HG03175 (cell line): Measurements from ENCODE around the gene MRPL33.
"Not testable (repeated sequence)": the region's sequence is repeated elsewhere in the genome, so short reads cannot be mapped to it uniquely, and the experiment has no call there.

ENCODE experiments used
- ATAC-seq: cut with Tn5 transposase; IDR thresholded peaks from one replicate; pipeline ENCODE4 v1.9.1; 2021; ENCODE audit warnings: mild to moderate bottlenecking, moderate library complexity; ENCODE audit not compliant: unreplicated experiment

Gene MRPL33

DNA sequence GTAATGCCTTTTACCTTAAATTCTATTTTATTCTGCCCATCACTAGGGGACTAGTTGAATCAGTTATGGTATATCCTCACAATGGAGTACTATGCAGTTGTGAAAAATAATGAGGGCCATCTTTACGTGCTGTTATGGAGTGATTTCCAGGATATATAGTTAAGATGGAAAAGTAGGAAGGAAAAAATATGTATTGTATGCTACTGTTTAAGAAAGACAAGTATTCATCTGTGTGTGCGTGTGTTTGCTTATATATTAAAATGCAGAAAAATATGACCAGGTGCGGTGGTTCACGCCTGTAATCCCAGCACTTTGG lies 32.5 kb upstream of the MRPL33 start:
- ATAC-seq: no peak

DNA sequence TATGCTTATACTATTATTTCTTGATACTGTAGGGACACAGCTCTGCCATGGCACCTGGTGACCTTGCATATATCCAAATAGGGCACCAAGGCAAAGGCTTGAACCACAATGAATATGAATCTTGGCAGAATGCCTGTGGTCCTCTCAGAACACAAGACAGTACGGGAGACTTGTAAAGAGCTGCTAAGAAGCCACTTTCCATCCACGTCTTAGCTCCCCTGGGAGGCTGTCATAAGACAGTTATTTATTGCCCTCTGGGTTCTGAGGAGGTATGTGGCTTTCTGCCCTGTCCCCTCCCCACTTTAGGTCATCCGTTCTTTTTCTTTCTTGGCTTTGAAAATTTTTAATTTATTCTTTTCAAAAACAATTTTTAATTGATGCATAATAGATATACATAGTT lies 29.8 kb upstream of the MRPL33 start:
- ATAC-seq: no peak

DNA sequence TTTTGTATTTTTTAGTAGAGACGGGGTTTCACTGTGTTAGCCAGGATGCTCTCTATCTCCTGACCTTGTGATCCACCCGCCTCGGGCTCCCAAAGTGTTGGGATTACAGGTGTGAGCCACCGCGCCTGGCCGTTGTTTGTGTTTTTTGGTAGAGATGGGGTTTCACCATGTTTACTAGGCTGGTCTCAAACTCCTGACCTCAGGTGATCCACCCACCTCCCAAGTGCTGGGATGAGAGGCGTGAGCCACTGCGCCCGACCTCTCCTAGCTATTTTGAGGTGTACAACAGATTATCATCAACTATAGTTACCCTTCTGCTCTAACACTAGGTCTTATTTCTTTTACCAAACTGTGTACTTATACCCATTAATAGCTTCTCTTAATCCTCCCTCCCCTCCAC lies 28.9 kb upstream of the MRPL33 start:
- no peak for ATAC-seq

DNA sequence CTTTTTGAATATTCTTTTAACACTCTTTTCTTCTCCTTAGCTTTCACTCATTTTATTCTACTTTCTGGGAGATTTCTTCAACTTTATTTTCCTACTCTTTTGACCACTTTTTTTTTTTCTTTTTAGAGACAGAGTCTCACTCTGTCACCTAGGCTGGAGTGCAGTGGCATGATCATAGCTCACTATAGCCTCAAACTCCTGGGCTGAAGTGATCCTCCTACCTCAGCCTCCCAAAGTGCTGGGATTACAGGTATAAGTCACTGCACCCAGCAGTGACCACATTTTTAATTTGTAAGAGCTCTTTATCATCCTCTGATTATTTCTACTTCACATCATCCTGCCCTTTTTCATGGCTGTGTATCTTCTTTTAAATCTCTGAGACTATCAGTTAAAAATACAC lies 26.0 kb upstream of the MRPL33 start:
- not testable (repeated sequence) for ATAC-seq

DNA sequence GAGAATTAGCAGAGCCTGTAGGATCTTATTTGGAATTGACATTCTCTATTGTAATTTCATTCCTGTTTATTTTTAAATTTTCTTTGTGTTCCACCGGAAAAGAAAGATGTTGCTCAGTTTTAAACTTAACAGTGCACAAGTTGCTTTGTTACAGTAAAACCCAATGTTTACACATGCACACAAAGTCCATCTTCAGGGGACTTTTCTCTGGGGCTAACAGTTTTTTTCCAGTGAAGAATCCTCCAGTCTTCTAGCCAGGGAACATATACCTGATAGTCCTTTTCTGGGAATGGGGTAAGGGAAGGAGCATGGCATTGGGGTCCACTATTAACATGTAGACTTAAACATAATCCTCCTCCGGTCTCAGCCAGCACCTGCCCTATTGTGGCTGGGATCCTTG lies 25.2 kb upstream of the MRPL33 start:
- ATAC-seq: no peak

DNA sequence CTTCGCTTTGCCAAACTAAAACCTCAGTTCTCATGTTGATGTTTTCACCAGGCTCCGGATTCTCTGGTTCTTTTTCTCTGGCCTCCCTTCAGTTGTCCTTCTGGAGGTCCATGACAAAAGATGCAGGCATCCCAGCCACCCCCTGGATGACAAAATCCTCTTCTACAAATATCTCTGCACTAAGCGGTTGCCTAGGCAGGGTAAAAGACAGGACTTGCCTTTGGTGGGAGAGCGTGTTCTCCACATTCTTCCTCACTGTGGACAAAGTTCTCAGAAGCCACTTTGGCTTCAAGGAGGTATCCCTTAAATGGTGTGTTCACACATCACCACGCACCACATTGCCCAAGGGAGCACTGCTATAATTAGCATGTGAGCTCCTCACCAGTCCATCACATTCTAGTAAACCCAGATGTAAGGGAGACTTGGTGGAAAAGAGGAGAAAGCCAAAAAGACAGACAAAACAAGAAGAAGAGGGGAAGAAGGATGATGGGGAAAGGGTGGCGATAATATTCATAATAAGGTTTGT lies 23.6 kb upstream of the MRPL33 start:
- no peak for ATAC-seq

DNA sequence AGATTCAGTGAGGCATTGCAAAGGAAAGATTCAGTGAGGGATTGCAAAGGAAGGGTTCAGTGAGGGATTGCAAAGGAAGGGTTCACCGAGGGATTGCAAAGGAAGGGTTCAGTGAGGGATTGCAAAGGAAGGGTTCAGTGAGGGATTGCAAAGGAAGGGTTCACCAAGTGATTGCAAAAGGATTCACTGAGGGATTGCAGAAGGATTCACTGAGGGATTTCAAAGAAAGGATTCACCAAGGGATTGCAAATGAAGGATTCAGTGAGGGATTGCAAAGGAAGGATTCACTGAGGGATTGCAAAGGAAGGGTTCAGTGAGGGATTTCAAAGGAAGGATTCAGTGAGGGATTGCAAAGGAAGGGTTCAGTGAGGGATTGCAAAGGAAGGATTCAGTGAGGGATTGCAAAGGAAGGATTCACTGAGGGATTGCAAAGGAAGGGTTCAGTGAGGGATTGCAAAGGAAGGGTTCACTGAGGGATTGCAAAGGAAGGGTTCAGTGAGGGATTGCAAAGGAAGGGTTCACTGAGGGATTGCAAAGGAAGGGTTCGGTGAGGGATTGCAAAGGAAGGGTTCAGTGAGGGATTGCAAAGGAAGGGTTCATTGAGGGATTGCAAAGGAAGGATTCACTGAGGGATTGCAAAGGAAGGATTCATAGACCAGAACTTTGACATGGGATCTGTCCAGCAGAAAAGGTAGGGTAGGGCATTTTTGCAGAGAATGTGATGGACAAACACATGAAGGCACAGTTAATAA lies 22.5 kb upstream of the MRPL33 start:
- not testable (repeated sequence) for ATAC-seq

DNA sequence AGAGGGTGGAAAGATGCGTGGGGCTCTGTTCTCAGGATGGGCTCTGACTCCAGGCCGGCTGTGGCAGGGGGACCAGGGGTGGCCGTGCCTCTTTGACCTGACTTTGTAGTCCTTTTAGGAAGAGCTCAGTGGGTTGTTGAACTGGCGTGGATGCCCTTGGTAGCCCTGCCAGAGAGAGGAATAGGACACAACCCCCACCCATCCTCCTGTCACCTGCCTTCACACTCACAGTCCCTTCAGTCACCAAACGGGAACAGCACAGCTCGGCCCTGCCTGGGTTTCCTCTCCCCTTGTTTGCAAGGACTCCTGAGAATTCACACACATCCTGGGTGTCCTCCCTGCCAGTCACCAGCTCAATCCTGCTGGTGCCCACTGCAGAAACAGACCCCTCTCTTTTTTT lies 20.1 kb upstream of the MRPL33 start:
- no peak for ATAC-seq

DNA sequence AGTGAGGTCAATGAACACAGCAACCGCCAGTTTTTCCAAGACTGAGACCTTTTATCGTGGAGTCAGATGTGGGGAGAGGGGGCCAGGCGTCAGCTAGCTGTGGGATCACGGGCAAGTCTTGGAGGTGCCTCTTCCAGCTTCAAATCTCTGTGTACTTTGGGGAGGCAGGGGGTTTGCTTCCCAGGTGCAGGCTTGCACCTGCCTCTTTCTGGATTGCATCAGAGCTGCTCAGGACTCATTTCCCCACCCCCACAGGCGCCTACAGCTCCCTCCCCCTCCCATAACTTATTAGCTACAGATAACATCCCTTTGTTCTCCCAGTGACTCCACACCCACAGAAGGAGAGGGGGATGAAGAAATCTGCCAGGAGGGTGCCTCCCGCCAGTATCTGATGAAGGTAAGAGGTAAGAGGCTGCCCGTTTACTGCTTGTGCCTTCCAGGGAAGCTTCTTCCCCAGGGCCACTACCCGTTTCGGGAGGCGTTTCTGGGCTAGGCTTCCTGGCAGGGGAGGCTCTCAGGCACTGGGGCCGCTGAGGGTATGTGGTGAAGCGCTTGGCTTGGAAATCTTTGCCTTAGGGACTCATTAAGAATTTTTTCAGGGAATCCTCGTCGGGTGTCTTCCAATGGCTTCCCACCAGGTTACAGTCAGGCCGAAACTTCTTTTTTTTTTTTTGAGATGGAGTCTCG lies 18.8 kb upstream of the MRPL33 start:
- no peak for ATAC-seq

DNA sequence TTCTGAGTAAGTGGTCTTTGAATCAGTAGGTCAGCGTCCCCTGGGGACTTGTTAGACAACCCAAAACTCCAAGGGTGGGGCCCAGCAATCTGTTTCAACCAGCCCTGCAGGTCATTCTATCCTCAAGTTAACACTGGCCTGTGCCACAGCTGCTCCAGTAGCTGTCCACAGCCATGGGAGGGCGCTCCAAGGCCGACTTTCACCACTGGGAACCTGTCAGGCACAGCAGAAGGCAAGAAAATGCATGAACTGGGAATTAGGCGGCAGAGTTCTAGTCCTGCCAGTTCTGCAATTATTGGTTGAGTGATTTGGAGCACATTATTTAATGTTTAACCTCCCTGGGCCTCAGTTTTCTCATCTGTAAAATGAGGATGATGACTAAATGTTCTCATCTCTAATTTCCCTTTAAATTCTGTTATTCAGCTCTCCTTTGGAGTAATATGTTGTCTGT lies 17.4 kb upstream of the MRPL33 start:
- no peak for ATAC-seq

DNA sequence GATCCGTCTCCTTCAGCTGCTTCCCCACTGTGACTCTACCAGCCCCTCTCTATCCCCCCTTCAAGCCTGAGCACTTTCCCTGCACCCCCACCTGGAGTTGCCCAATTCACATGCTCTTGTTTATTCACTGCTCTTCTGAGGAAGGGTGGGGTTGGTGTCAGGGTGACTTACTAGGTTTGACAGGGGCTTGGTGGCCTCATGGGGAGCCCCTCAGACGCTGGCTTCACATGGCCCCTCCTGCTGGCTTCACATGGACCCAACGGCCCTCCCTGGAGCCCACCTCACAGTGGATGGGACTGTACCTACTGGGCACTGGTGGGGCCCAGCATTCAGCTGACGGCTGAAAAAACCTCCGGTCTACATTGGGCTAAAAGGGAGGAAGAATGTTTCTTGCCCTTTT lies 16.7 kb upstream of the MRPL33 start:
- no peak for ATAC-seq

DNA sequence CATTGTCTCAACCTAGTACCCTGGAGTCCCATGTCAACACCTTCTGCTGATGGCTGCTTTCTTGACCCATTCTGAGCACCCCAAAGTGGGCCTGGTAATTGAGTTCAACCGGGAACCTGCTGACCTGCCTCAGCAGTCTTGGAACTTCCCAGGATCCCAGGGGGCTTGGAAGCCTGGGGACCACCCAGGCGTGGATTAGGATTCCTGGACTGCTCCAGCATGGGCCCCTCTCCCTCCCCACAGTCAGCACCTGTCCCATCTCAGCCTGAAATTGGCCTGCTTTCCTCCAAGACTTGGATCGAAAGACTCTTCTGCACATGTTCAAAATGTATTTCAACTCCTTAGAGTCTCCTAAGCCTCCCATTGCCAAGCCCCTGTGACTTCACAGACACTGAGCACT lies 15.4 kb upstream of the MRPL33 start:
- ATAC-seq: no peak

DNA sequence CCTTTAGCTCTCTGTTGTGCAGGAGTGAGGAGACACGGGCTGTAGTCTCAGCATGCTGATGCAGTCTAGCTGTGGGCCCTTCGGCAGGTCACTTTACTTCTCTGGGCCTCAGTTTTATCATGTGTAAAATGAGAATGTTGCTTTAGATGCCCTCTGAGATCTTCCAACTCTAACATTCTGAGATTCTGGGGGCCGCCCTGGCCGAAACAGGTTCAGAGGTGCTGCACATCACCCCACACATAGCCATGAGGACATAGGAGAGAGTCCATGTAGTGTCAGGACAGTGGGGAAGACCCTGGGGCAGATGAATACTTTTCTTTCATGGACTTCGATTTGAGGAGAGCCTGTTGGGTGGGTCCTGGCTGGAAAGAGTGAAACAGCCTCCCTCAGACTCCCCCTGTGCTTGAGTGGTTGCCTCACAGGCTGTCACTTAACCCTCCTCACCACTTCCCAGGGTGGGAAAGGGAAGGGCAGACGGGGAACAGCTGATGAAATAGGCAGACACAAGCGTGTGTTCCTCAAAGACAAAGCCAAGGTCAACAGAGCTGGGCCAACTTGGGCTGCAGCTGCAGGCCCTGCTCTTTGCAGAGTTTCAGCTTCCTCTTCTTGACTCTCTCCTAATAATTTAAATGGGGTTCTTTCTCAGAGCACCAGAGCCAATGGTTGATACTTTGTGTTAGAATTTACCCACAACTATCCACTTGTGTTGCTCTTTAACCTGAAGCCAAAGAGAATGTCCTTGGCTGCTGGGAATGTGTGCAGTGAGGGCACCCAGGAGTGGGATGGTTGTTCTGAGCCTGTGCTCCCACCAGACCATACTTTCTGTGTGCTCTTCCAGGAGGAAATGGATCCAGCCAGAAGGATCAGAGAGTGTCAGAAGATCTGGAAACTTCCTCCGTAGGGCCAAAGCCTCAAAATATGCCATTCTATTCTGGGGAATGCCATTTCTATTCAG lies 14.7 kb upstream of the MRPL33 start:
- ATAC-seq: no peak

DNA sequence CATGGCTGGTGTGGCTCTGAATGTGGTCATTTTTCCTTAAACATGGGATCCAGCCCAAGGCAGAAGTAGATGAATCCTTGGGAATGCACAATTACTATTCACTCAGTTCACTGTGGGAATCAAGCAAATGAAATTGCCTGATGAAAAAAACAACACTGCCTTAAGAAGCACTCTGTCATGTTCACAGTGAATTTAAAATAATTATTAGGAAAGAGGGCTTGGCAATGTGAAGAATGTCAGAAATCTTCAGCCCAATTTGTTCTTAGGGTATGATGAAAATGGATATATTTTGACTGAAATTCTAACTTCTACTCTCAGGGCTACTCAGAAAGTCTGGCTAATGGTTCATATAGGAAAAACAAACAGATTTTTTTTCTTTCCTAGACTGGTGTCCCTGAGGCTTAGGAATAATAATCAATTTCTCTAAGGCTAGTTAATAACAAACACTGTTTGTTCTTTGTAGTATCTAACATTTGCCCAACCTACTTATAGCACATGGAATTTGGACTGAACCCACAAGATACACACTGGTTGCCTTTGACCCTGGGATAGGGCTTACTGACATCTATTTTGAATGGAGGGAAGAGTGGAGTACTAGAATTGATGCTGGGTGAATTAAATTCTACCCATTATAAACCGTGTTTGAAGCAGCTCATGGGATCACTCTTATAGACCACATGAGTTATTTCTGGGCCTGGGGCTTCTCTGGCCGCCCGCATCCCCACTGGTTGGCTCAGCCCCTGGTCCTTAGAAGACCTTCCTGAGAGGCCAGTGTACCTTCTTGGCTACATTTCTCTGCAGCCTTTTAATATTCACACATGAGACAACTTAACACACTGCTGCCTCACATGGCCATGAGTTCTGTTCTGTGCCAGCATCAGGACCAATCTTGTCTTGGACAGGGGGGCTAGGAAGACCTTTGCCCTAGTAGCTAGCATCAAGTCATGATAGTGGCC lies 8.3 kb upstream of the MRPL33 start:
- ATAC-seq: no peak

DNA sequence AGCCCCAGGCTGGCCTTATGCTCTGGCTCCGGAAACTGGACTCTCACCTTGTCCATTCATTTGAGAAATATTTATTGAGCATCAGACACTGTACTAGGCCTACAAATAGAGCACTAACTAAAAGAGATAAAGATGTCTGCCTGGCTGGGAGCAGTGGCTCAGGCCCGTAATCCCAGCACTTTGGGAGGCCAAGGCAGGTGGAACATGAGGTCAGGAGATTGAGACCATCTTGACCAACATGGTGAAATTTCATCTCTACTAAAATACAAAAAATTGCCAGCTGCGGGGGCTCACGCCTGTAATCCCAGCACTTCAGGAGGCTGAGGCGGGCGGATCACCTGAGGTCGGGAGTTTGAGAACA lies 7.6 kb upstream of the MRPL33 start:
- no peak for ATAC-seq

DNA sequence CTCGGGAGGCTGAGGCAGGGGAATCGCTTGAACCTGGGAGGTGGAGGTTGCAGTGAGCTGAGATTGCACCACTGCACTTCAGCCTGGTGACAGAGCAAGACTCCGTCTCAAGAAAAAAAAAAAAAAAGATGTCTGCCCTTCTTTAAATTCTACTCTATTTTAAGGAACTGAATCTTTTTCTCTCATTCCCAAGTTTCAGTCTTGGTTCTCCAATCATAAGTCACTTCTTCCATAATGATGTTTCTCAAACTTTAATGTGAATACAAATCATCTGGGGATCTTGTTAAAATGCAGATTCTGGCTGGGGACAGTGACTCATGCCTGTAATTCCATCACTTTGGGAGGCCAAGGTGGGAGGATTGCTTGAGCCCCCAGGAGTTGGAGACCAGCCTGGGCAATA lies 7.0 kb upstream of the MRPL33 start:
- not testable (repeated sequence) for ATAC-seq

DNA sequence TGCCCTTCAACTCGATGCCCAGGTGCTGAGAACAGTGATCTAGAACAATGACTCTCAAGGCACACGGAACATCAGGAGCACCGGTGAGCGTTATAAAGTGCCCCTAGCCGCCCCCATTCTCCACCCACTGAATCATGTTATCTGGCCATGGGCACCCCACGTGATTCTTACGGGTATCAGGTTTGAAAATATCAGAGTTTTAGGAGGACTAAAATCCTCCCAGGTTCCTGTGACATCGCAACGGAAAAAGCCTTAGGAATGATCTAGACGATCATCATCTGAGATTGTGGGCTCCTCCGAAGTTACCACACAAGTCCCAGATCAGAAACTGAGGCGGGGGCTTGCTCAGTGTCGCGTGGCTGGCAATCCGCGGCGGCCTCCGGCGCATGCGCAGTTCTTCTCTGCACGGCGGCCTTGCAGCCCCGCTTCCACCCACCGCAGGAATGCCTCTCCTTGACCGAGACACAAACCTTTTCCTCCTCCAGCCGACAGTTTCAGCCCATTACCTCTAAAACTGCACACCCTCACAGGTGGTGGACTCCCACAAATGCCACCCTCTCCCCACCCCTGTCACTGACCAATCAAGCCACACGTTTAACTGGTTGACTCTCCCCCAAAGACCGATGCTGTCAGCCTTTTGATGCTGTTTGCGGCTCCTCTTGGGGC lies 5.8 kb upstream of the MRPL33 start:
- no peak for ATAC-seq

DNA sequence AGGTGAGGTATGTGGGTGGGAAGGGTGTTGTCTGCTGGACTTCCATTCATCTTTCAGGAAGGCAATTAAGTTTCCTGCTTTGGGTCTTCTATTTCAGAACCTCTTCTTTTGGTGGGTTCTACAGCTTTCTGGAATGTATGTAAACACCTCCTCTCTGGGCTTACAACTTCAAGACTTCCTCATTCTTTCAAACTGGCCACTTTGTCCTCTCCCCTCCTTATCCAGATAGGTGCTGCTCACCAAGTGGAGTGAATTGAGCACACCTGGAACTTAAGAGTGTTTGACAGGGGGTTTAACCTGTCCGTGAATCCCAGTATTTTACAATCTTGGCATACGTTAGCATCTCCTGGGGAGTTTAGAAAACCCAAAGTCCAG lies 5.2 kb upstream of the MRPL33 start:
- no peak for ATAC-seq

DNA sequence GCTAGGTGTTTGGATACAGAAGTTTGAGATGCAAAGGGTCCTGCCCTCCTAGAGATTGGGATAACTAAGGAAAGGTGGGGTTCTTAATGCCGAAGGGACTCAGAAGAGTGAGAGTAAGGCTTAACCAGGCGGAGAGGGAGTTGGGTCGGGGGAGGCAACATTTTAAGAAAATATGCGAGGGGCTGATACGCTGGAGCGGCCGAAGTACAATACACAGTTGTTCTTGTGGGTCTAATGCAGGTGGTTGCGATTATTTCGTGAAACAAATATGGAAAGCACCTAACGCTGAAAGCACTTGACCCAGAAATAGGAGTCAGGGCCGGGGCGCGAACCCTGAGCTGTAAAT lies 344 bp upstream of the MRPL33 start:
- ATAC-seq: peak; percentile 14

DNA sequence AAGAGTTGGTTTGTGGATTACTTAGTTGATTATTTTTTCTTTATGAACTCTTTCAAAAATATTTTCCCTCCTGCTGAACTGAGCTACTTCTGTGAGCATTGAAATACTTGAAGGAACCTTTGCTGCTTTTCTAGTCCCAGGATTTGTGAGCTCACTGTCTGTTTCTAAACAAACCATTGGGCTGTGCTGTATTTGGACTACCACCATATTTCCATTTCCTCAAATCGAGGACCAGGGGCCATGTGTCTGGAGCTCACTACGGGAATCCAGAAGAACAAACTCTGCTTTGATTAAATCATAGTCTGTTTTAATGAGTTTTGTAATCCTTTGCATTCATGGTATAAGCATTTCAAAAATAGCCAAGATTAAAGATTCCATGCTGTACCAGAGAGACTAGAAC lies 1.3 kb downstream of the MRPL33 start:
- no peak for ATAC-seq
